CD4-positive, alpha-beta T cell treated with Interleukin-4 for 4 hours (primary cell): ENCODE results near the gene SERPINB8.
A peak's percentile ranks its signal among the peaks of the same experiment; 100 is the strongest.
"Not testable (repeated sequence)": the region's sequence is repeated elsewhere in the genome, so short reads cannot be mapped to it uniquely, and the experiment has no call there.

Source experiments
- DNase-seq: peaks from one replicate; pipeline ENCODE4 v3.0.0-alpha.2; 2020

SERPINB8 gene, protein sequence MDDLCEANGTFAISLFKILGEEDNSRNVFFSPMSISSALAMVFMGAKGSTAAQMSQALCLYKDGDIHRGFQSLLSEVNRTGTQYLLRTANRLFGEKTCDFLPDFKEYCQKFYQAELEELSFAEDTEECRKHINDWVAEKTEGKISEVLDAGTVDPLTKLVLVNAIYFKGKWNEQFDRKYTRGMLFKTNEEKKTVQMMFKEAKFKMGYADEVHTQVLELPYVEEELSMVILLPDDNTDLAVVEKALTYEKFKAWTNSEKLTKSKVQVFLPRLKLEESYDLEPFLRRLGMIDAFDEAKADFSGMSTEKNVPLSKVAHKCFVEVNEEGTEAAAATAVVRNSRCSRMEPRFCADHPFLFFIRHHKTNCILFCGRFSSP

DNA sequence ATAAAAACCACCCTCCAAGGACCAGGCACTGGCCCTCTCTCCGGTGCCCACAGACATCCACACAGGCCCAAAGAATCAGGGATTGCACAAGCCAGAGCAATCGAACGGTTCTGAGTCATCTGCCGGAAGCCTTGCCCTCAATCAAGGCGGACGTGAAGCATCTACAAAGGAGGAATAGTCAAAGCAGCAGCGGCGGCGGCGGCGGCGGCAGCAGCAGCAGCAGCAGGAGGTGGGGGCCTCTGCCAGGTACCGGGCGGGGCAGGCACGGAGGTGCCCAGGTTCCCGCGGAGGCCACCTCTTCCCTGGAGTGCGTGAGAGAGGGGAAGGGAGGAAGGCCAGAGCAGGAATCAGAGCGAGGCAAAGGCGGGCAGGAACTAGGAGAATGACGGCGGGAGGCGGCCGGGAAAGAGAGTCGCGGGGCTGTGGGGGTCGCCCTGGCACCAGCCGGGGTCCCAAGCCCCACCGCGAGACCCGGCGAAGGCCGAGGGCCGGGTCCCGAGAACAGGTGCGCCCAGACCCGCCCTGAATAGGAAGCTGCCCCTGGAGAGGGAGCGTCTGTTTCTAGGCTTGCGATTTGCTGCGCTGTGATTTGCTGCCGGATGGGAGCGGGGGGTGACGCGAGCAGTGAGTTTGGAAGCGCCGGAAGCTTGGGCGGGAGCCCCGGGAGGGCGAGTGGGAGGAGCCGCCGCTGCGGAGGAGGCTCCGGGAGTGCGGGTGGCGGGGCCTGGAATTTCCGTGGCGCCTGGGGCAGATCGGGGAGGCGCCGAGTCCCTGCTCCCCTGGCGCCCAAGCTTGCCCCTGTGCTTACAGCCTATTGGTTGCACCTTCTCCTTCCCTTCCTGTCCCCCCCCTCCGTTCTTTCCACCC, at the start of gene SERPINB8:
Gene SERPINB8 (plus strand): TSS at position 140 of the 867 bp plus-strand sequence. CDS start 8,228 bp downstream, outside the sequence.
- DNase-seq, result peak; percentile 84

GRCh38 chr18:63922049-63922448, 47.8 kb upstream of the SERPINB8 start:
- no peak for DNase-seq

- no peak for DNase-seq
These were observed 45.3 kb upstream of the SERPINB8 start for GRCh38 chr18:63924551-63924950.

DNA sequence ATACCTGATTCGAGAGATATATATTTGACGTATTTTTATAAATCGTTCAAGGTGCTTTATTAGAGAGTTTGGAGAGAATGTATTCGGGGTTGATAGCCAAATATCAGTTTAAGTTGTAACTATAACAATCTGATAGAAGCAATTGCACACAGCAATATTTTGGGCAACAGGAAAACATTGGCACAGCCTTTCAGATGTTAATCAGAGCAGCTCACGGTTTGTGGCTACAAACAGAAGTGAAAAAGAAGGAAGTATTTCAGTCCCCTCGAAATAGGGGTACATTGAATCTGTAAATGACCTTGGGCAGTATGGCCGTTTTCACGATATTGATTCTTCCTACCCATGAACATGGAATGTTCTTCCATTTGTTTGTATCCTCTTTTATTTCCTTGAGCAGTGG, 41.5 kb upstream of the SERPINB8 start:
- DNase-seq, result no peak

- not testable (repeated sequence) for DNase-seq
These were observed 40.5 kb upstream of the SERPINB8 start for GRCh38 chr18:63929369-63929768.

DNA sequence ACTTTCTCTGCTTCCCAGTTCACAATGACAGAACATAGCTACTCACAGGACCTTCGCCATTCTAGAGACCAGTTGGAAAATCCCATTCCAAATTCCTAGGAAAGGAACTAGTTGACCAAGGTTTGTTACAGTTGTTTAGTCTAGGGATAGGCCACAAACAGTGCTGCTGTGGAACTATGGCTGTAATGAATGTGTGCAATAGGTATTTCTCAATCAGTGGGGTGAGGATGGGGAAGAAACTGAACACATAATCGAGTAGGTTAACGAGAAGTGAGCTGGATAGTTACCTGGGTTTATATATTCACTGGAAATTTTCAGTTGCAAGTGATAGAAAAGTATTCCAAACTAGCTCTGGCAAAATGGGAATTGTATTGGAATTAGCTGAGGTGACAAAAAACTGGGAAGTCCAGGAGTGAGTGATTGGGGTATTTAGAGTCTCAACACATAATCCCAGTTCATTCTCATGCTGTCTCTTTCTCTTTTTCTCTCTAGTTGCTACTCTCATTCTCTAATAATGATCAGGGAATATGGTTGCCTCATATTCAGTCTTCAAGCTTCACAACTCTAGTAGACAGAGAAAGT, 39.0 kb upstream of the SERPINB8 start:
- no peak for DNase-seq

DNA sequence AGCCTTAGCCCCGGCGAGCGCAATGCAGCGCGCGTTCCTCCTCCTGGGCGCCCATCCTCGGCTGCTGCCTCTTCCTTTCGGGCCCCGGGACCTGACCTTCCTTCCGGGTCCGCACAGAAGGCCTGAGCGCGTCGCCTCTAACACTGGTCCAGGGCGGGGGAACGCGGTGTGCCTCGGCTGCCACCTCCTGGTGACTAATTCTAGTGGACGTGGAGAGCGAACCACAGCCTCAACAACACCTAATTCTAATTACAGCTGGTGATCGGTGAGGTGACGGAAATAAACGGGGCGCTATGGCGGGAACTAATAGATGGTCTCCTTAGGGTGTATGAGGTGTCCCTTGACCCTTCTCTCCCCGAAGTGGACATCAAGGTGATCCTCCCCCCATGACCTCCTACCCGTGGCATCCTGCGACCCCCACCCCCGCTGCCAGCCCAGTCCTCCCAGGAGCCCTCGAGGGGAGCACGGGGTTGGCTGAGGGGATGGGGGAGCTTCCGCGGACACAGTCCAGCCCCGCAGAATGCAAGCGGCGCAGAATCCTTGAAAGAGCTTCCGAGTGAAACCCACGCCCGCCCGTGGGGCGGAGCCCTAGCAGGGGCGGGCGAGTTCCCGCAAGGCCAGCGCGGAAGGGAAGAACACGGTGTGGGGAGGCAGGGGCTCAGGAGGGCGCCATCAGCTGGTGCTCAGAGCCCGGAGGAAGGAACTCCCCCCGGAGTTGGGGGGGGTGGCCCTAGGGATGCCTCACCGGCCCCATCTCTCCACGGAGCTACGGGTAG, 33.5 kb upstream of the SERPINB8 start:
- DNase-seq, result peak; percentile 56

DNA sequence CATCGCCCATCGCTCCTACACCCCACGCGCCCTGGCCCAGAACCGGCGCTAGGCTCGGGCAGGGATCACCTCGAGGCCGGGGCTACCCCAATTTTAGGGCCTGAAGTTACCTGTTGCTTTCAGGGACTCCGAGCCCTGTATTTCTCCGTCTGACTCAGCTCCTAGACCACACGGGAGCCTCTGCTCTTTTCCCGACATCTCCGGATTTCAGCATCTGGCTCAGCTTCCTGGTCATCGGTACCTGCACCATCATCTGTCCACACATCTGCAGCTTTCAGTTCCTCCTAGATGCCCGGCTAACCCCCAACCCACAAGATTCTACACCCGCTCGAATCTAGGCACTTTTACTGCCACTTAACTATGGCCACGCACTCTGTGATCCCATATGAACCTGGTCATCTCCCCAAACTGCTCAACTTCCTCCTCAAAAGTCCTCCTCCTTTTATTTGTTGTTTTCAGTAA, 32.9 kb upstream of the SERPINB8 start:
- no peak for DNase-seq

DNA sequence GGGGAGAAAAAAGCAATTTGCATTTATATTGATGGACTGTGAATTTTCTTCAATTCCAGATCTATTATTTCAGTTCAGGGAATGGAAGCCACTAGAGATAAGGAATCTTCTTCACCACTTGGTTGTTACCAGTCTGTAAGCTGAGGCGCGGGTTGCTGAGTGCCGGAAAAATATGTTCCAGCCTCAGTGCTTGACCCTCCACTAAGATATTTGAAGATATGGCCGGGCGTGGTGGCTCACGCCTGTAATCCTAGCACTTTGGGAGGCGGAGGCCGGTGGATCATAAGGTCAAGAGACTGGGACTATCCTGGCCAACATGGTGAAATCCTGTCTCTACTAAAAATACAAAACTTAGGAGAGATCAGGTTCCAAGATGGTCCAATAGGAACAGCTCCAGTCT, 29.9 kb upstream of the SERPINB8 start:
- DNase-seq, result no peak

- not testable (repeated sequence) for DNase-seq
These were observed 29.3 kb upstream of the SERPINB8 start for GRCh38 chr18:63940543-63941050.

DNA sequence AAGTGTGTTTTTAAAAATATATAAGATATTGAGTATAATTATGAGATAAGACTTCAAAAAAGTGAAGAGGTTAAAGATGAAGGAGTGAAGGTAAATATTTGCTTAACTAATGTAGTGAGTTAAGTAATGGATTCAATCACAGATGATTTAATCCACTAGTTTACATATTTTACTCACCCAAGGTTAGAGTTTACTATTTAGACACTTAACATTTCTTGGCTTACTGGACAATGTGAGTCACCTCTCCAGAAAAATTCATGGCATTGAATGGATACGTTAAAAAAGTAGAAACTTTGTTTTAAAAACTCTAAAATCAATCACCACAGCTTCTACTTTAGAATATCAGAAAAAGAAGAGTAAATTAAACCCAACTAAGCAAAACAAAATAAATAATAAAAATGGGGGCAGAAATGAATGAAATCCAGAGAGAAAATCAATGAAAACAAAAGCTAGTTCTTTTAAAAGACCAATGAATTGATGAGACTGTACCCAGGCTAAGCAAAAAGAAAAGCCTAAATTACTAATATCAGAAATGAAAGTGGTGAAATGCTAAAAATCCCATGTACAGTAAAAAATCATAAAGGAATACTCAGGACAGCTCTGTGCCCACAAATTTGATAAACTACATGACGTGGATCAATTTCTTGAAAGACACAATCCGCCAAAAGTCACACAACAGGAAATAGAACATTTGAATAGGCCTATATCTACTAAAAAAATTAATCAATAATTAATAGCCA, 22.7 kb upstream of the SERPINB8 start:
- no peak for DNase-seq

GRCh38 chr18:63949068-63949737, 20.7 kb upstream of the SERPINB8 start, which contains the start of gene HMSD:
Gene HMSD, plus strand, starts transcription at chr18:63949301. Its CDS starts 4,155 bp downstream, at chr18:63953456.
- peak; percentile 46 for DNase-seq

GRCh38 chr18:63951302-63951705, 18.6 kb upstream of the SERPINB8 start:
- DNase-seq, result no peak

DNA sequence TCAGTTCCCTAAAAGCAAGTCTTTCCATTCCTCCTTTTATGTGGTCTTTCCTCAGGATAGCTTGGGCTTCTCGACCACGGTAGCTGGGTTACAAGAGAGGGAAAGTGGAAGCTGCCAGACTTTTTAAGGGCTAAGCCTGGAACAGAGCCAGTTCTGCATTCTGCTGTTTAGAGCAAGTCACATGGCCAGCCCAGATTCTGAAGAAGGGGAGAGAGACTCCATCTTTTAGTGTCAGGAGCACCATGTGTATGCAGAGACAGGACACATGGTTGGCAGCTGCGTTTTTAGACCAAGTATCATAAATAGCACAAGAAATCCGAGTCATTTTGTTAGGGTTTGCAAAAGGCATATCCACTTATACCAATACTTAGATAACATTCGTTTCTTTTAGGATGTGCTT, 16.1 kb upstream of the SERPINB8 start:
- DNase-seq, result no peak

GRCh38 chr18:63956755-63957154, 13.1 kb upstream of the SERPINB8 start:
- DNase-seq, result no peak

GRCh38 chr18:63960891-63961290, 9.0 kb upstream of the SERPINB8 start:
- no peak for DNase-seq

- no peak for DNase-seq
These were observed 8.4 kb upstream of the SERPINB8 start for GRCh38 chr18:63961435-63961980.

DNA sequence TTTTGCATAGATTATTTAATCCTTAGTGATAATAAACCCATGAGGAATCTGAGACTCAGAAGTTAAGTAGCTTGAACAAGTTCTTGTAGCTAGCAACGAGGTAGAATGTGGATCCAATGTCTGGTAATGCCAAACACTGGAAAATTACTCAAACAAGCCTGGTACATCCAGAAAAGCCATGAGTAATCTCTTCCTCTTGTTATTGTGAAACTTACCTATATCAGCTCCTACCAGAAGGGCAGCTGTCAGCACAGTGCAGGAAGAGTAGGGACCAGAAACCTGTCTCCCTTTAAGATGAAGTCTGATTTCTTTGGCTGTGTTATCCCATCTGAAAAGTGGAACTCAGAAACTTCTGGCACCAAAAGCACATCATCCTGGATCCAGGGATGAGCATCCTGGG, 7.7 kb upstream of the SERPINB8 start:
- no peak for DNase-seq

GRCh38 chr18:63963615-63964256, 6.1 kb upstream of the SERPINB8 start:
- DNase-seq, result peak; percentile 75

- DNase-seq, result no peak
These were observed 5.0 kb upstream of the SERPINB8 start for GRCh38 chr18:63964908-63965307.
